H9 (cell line): ENCODE results near the gene CLEC10A. TPM values are rescaled to one million over a fixed set of nuclear protein-coding genes. Genes with fewer than 3 reads are reported as not detected.
"Not testable (repeated sequence)": the region's sequence is repeated elsewhere in the genome, so short reads cannot be mapped to it uniquely, and the experiment has no call there.

ENCODE experiments used
- DNase-seq: peaks from one replicate; pipeline ENCODE4 v3.0.0-alpha.2; 2017
- H2AFZ ChIP-seq: one replicate; pipeline ENCODE4 v1.6.1; 2013; ENCODE audit warnings: mild to moderate bottlenecking, low read length, control low read depth, moderate library complexity
- H2AK5ac ChIP-seq: 2 replicates; pipeline ENCODE4 v1.6.1; 2013; ENCODE audit warnings: low read length, control low read depth, mixed read lengths; ENCODE audit not compliant: insufficient read length
- H2BK120ac ChIP-seq: one replicate; pipeline ENCODE4 v1.6.1; 2013; ENCODE audit warnings: low read depth, mild to moderate bottlenecking, low read length, control low read depth, inconsistent platforms; ENCODE audit not compliant: poor library complexity, severe bottlenecking
- H2BK12ac ChIP-seq: 2 replicates; pipeline ENCODE4 v1.6.1; 2013; ENCODE audit warnings: low read length, control low read depth, mixed read lengths, low read depth; ENCODE audit not compliant: insufficient read length
- H2BK15ac ChIP-seq: 2 replicates; pipeline ENCODE4 v1.6.1; 2013; ENCODE audit warnings: low read depth, low read length, control low read depth
- H2BK20ac ChIP-seq: one replicate; pipeline ENCODE4 v1.6.1; 2013; ENCODE audit warnings: low read depth, mild to moderate bottlenecking, low read length, control low read depth, inconsistent platforms; ENCODE audit not compliant: poor library complexity, severe bottlenecking
- H2BK5ac ChIP-seq: 2 replicates; pipeline ENCODE4 v1.6.1; 2013; ENCODE audit warnings: low read length, control low read depth, mixed read lengths; ENCODE audit not compliant: insufficient read length
- H3K14ac ChIP-seq: 2 replicates; pipeline ENCODE4 v1.6.1; 2013; ENCODE audit warnings: low read length, control low read depth; ENCODE audit not compliant: insufficient read depth
- H3K18ac ChIP-seq: 2 replicates; pipeline ENCODE4 v1.6.1; 2013; ENCODE audit warnings: low read depth, mild to moderate bottlenecking, mixed read lengths, low read length, control low read depth; ENCODE audit not compliant: insufficient read length
- H3K23ac ChIP-seq: 2 replicates; pipeline ENCODE4 v1.6.1; 2013; ENCODE audit warnings: low read length, control low read depth, mixed read lengths, low read depth; ENCODE audit not compliant: insufficient read length
- H3K23me2 ChIP-seq: 2 replicates; pipeline ENCODE4 v1.6.1; 2013; ENCODE audit warnings: low read depth, mild to moderate bottlenecking, mixed read lengths, low read length, control low read depth; ENCODE audit not compliant: insufficient read length, poor library complexity, severe bottlenecking
- H3K27ac ChIP-seq: 2 replicates; pipeline ENCODE4 v1.5.1; 2013; ENCODE audit warnings: low read length, control low read depth, mixed read lengths, low read depth; ENCODE audit not compliant: insufficient read length
- H3K27me3 ChIP-seq: 2 replicates; pipeline ENCODE4 v1.6.1; 2013; ENCODE audit warnings: low read length, control low read depth, inconsistent platforms; ENCODE audit not compliant: insufficient read depth
- H3K4ac ChIP-seq: 2 replicates; pipeline ENCODE4 v1.6.1; 2013; ENCODE audit warnings: low read depth, mild to moderate bottlenecking, control low read depth, inconsistent platforms, low read length, moderate library complexity
- H3K4me1 ChIP-seq: 2 replicates; pipeline ENCODE4 v1.6.1; 2013; ENCODE audit warnings: low read length, control low read depth, inconsistent platforms; ENCODE audit not compliant: insufficient read depth
- H3K4me2 ChIP-seq: 2 replicates; pipeline ENCODE4 v1.6.1; 2013; ENCODE audit warnings: low read length, control low read depth, mixed read lengths; ENCODE audit not compliant: insufficient read length, insufficient read depth
- H3K56ac ChIP-seq: 2 replicates; pipeline ENCODE4 v1.6.1; 2013; ENCODE audit warnings: low read depth, mild to moderate bottlenecking, mixed read lengths, low read length, control low read depth; ENCODE audit not compliant: insufficient read length
- H3K79me1 ChIP-seq: 2 replicates; pipeline ENCODE4 v1.6.1; 2013; ENCODE audit warnings: low read depth, mild to moderate bottlenecking, moderate library complexity, low read length, control low read depth, inconsistent platforms; ENCODE audit not compliant: insufficient read depth, poor library complexity, severe bottlenecking
- H3K79me2 ChIP-seq: 2 replicates; pipeline ENCODE4 v1.6.1; 2013; ENCODE audit warnings: low read length, control low read depth, inconsistent platforms; ENCODE audit not compliant: insufficient read depth
- H3K9ac ChIP-seq: 2 replicates; pipeline ENCODE4 v1.6.1; 2013; ENCODE audit warnings: low read length, control low read depth, mixed read lengths; ENCODE audit not compliant: insufficient read length; ENCODE audit errors: extremely low read depth
- H3K9me3 ChIP-seq: one replicate; pipeline ENCODE4 v1.6.1; 2013; ENCODE audit warnings: low read depth, low read length, inconsistent platforms; ENCODE audit not compliant: control insufficient read depth
- H3T11ph ChIP-seq: one replicate; pipeline ENCODE4 v1.6.1; 2013; ENCODE audit warnings: mild to moderate bottlenecking, low read length, control low read depth, inconsistent platforms
- H4K20me1 ChIP-seq: one replicate; pipeline ENCODE4 v1.6.1; 2013; ENCODE audit not compliant: control insufficient read depth, insufficient read length, insufficient read depth
- H4K5ac ChIP-seq: 2 replicates; pipeline ENCODE4 v1.6.1; 2013; ENCODE audit warnings: low read depth, mild to moderate bottlenecking, mixed read lengths, low read length, control low read depth; ENCODE audit not compliant: insufficient read length
- H4K8ac ChIP-seq: replicated peaks from 2 replicates; pipeline ENCODE4 v1.6.1; 2013; ENCODE audit warnings: low read length, control low read depth, mixed read lengths, low read depth; ENCODE audit not compliant: insufficient read length
- H4K91ac ChIP-seq: 2 replicates; pipeline ENCODE4 v1.6.1; 2013; ENCODE audit warnings: low read depth, mild to moderate bottlenecking, moderate library complexity, mixed read lengths, low read length, control low read depth; ENCODE audit not compliant: insufficient read length
- H3K27ac Mint-ChIP-seq, 3 experiments: 2 replicates in 2 of 3; 3 replicates in 1 of 3; pipeline ENCODE4 v1.8.0; 2020 to 2021; ENCODE audit warnings: mixed read lengths in 3 of 3, mild to moderate bottlenecking in 1 of 3, moderate library complexity in 1 of 3
- H3K27me3 Mint-ChIP-seq: 2 replicates; pipeline ENCODE4 v1.8.0; 2021; ENCODE audit warnings: low read depth, mild to moderate bottlenecking, moderate library complexity, mixed read lengths
- H3K36me3 Mint-ChIP-seq, 3 experiments: 2 replicates in 2 of 3; 3 replicates in 1 of 3; pipeline ENCODE4 v1.8.0; 2020 to 2021; ENCODE audit warnings: low read depth in 3 of 3, mixed read lengths in 3 of 3; ENCODE audit not compliant: insufficient read depth in 1 of 3
- H3K4me1 Mint-ChIP-seq, 2 experiments: 2 replicates each; pipeline ENCODE4 v1.8.0; 2020; ENCODE audit warnings: mixed read lengths in 2 of 2
- H3K4me3 Mint-ChIP-seq, 2 experiments: 2 replicates in 1 of 2; 3 replicates in 1 of 2; pipeline ENCODE4 v1.8.0; 2020 to 2021; ENCODE audit warnings: mild to moderate bottlenecking in 2 of 2, mixed read lengths in 2 of 2, moderate library complexity in 1 of 2
- H3K9me3 Mint-ChIP-seq, 2 experiments: 2 replicates in 1 of 2; 3 replicates in 1 of 2; pipeline ENCODE4 v1.8.0; 2020; ENCODE audit warnings: mild to moderate bottlenecking in 2 of 2, mixed read lengths in 2 of 2, moderate library complexity in 1 of 2
- CTCF ChIP-seq: fragments of 200-600 bp; sonication (generic); conservative IDR thresholded peaks from 3 replicates; pipeline ENCODE4 v1.8.0; 2021; ENCODE audit warnings: antibody characterized with exemption, mild to moderate bottlenecking
- WGBS: extraction: QIAGEN DNeasy Blood & Tissue Kit; methylation state at CpG from one replicate; pipeline ENCODE4 v1.1.7; 2013; ENCODE audit warnings: missing lambda C conversion rate, low lambda C conversion rate, mixed read lengths; ENCODE audit not compliant: insufficient read length; ENCODE audit errors: extremely low coverage; 5-methylcytosine and 5-hydroxymethylcytosine counted together
- total RNA-seq: library from RNA; stranded (reverse); gene quantifications from 2 replicates; pipeline ENCODE4 v1.2.1, GENCODE V29; 2021

Gene CLEC10A
- total RNA-seq, 1 experiment from 2014 or later: not detected

- H2BK12ac ChIP-seq, H3K4me2 ChIP-seq, H3T11ph ChIP-seq, H3K79me1 ChIP-seq, H3K9me3 Mint-ChIP-seq, H2BK20ac ChIP-seq, H4K5ac ChIP-seq, H2AFZ ChIP-seq, H2BK5ac ChIP-seq, H4K8ac ChIP-seq, H3K23ac ChIP-seq, H3K4ac ChIP-seq, H3K9ac ChIP-seq, H3K27ac ChIP-seq, DNase-seq, H4K20me1 ChIP-seq, H2BK15ac ChIP-seq, H3K4me3 Mint-ChIP-seq, H3K9me3 ChIP-seq, H2BK120ac ChIP-seq, H3K27me3 ChIP-seq, H4K91ac ChIP-seq, H3K4me1 ChIP-seq, H2AK5ac ChIP-seq, H3K56ac ChIP-seq, H3K18ac ChIP-seq, H3K14ac ChIP-seq, H3K23me2 ChIP-seq, H3K27ac Mint-ChIP-seq, H3K79me2 ChIP-seq, H3K36me3 Mint-ChIP-seq: not testable (repeated sequence)
- H3K27me3 Mint-ChIP-seq: peaks cover 36% of the 10 kb centered on the region
- no CpG with 5 or more reads among the region's 12 CpGs for WGBS
- H3K4me1 Mint-ChIP-seq: peaks cover 18 to 19% of the 10 kb centered on the region in 2 experiments
- peak; percentile 32; the same call in 1 of the 3 replicates for TF ChIP-seq CTCF
Measured at GRCh38 chr17:7126386-7126785, 46.3 kb upstream of the CLEC10A start.
